Measurements from ENCODE around the gene ERICH2. TPM values are rescaled to one million over a fixed set of nuclear protein-coding genes. Genes with fewer than 3 reads are reported as not detected.

Gene ERICH2
- total RNA-seq, 2 donors from 2014 or later = not detected

- no peak for DNase-seq (ENCODE audit: low spot score)
- no peak overlapping the region for H3K4me3 ChIP-seq
- no peaks in the 10 kb centered on the region for H3K36me3 ChIP-seq
- no peak for ATAC-seq (ENCODE audit: insufficient number of reproducible peaks, low FRiP score, low read depth)
- no peak overlapping the region for H3K27ac ChIP-seq
- TF ChIP-seq CTCF (IDR thresholded peaks at IDR 0.05) = no peak
- H3K27me3 ChIP-seq (replicated peaks; ENCODE audit: insufficient read depth) = no peaks in the 10 kb centered on the region
- H3K9me3 ChIP-seq = no peaks in the 10 kb centered on the region
- H3K4me1 ChIP-seq (ENCODE audit: control insufficient read depth in 1 of 2, low read depth in 2 of 2) = no peaks in the 10 kb centered on the region
These were observed 30.6 kb upstream of the ERICH2 start for GRCh38 chr2:170739507-170740046.

- no peak overlapping the region for H3K27ac ChIP-seq
- no peaks in the 10 kb centered on the region for H3K36me3 ChIP-seq
- H3K9me3 ChIP-seq = no peaks in the 10 kb centered on the region
- DNase-seq (ENCODE audit: low spot score) (no peak), ATAC-seq (ENCODE audit: insufficient number of reproducible peaks, low FRiP score, low read depth) (no peak)
- H3K4me3 ChIP-seq = no peak overlapping the region
- H3K4me1 ChIP-seq (ENCODE audit: control insufficient read depth in 1 of 2, low read depth in 2 of 2) = no peaks in the 10 kb centered on the region
- TF ChIP-seq CTCF (IDR thresholded peaks at IDR 0.05) = no peak
- no peaks in the 10 kb centered on the region for H3K27me3 ChIP-seq (replicated peaks; ENCODE audit: insufficient read depth)
These were observed 29.5 kb upstream of the ERICH2 start for GRCh38 chr2:170740660-170741059.

- no peaks in the 10 kb centered on the region for H3K36me3 ChIP-seq
- no peak overlapping the region for H3K27ac ChIP-seq
- no peak for TF ChIP-seq CTCF (IDR thresholded peaks at IDR 0.05)
- no peaks in the 10 kb centered on the region for H3K9me3 ChIP-seq
- no peaks in the 10 kb centered on the region for H3K4me1 ChIP-seq (ENCODE audit: control insufficient read depth in 1 of 2, low read depth in 2 of 2)
- ATAC-seq (ENCODE audit: insufficient number of reproducible peaks, low FRiP score, low read depth) (no peak), DNase-seq (ENCODE audit: low spot score) (no peak)
- no peak overlapping the region for H3K4me3 ChIP-seq
- H3K27me3 ChIP-seq (replicated peaks; ENCODE audit: insufficient read depth) = no peaks in the 10 kb centered on the region
These were observed 28.2 kb upstream of the ERICH2 start for GRCh38 chr2:170742000-170742399.

GRCh38 chr2:170742896-170743529 lies 27.2 kb upstream of the ERICH2 start:
- Histone ChIP-seq H3K36me3 (no peaks in the 10 kb centered on the region), H3K27ac (no peak overlapping the region), H3K4me1 (ENCODE audit: control insufficient read depth in 1 of 2, low read depth in 2 of 2) (no peaks in the 10 kb centered on the region), H3K9me3 (no peaks in the 10 kb centered on the region), H3K27me3 (replicated peaks; ENCODE audit: insufficient read depth) (no peaks in the 10 kb centered on the region), H3K4me3 (no peak overlapping the region)
- ATAC-seq (ENCODE audit: insufficient number of reproducible peaks, low FRiP score, low read depth) (no peak), DNase-seq (ENCODE audit: low spot score) (no peak)
- no peak for TF ChIP-seq CTCF (IDR thresholded peaks at IDR 0.05)

- DNase-seq (ENCODE audit: low spot score) (no peak), ATAC-seq (ENCODE audit: insufficient number of reproducible peaks, low FRiP score, low read depth) (no peak)
- Histone ChIP-seq H3K27me3 (replicated peaks; ENCODE audit: insufficient read depth) (no peaks in the 10 kb centered on the region), H3K4me3 (no peak overlapping the region), H3K9me3 (no peaks in the 10 kb centered on the region), H3K4me1 (ENCODE audit: control insufficient read depth in 1 of 2, low read depth in 2 of 2) (no peaks in the 10 kb centered on the region), H3K36me3 (no peaks in the 10 kb centered on the region), H3K27ac (no peak overlapping the region)
- TF ChIP-seq CTCF (IDR thresholded peaks at IDR 0.05) = no peak
These were observed 26.5 kb upstream of the ERICH2 start for GRCh38 chr2:170743530-170744239.
